ENCODE data around the gene GOLGA6A. TPM values are rescaled to one million over a fixed set of nuclear protein-coding genes. Genes with fewer than 3 reads are reported as not detected.
A peak's percentile ranks its signal among the peaks of the same experiment; 100 is the strongest.

Gene GOLGA6A
- total and polyA plus RNA-seq, 9 of the 15 experiments (the other 6 are each of a cell fraction or from before 2014, with no cell fraction given): not detected

DNA sequence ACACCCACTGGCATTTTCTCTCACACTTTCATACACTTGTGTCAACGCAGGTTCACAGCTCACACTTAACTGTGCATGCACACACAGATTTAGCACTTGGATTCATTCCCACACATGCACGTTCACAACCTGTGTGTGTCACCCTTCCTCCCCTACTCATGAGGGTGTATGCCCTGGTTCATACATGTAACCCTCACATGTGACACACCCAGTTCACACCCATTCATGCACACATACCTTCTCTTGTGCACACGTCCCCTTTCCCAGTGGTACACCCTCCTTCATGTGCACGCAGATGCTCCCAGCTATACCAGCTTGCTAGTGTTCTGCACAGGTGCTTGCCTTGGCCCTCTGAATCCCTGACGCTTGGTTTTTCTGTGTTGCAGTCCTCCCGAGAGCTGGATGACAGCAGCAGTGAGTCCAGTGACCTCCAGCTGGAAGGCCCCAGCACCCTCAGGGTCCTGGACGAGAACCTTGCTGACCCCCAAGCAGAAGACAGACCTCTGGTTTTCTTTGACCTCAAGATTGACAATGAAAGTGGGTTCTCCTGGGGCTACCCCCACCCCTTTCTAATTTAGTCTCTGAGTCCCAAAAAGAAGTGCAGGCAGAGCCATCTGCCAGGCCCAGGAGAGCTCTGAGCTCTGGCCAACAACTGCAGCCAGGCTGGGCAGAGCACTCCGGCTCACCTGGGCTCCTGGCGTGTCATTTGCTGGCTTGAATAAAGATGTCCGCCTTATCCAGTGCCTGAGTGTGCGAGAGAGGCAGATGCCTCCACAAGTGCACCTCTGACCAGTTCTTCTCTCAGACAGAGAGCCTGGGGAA is 39.5 kb downstream of the GOLGA6A start:
- no peaks in the 10 kb centered on the region for H3K9me3 ChIP-seq (replicated peaks; ENCODE audit: control insufficient read depth, insufficient read depth, low read depth, low read length)
- TF ChIP-seq, protein P1, sequence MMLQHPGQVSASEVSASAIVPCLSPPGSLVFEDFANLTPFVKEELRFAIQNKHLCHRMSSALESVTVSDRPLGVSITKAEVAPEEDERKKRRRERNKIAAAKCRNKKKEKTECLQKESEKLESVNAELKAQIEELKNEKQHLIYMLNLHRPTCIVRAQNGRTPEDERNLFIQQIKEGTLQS (IDR thresholded peaks at IDR 0.05): no peak
- TF ChIP-seq, protein P1 (CRISPR knock-in tag; conservative IDR thresholded peaks at IDR 0.05): no peak
- TF ChIP-seq PHF21A (IDR thresholded peaks at IDR 0.05; ENCODE audit: borderline replicate concordance, low read depth) (no peak), GTF2E2 (tag; IDR thresholded peaks at IDR 0.05) (no peak), HNRNPH1 (optimal IDR thresholded peaks at IDR 0.05; ENCODE audit: low read depth, low read length) (no peak), MAFF (IDR thresholded peaks at IDR 0.05; ENCODE audit: low read length) (no peak), PCBP2 (IDR thresholded peaks at IDR 0.05; ENCODE audit: low read depth, low read length, poor library complexity, severe bottlenecking) (no peak)
- H2AFZ ChIP-seq (ENCODE audit: low read depth, low read length): no peak overlapping the region
- no peak overlapping the region for H3K27ac ChIP-seq (ENCODE audit: extremely low read depth, low read depth, low read length)
- H3K9ac ChIP-seq (ENCODE audit: insufficient read depth in 1 of 2, low read depth in 2 of 2, low read length in 2 of 2): no peak overlapping the region
- POLR2A ChIA-PET: interaction anchor here (1.4 kb wide), 1 partner anchor 32 kb away, joined by 3 read pairs; no protein-coding TSS in a partner anchor
- H3K4me2 ChIP-seq (ENCODE audit: insufficient read depth, low read length): no peak overlapping the region
- H3K4me1 ChIP-seq (replicated peaks in 1 of 2; ENCODE audit: control insufficient read depth in 2 of 2, insufficient read depth in 2 of 2, low read length in 2 of 2): peaks cover 0 to 13% of the 10 kb centered on the region in 2 experiments; a peak in 3 of 5 replicates
- no peaks in the 10 kb centered on the region for H3K9me1 ChIP-seq (ENCODE audit: control insufficient read depth, insufficient read depth, low read length)
- H3K79me2 ChIP-seq (ENCODE audit: control insufficient read depth, insufficient read depth, low read length): no peaks in the 10 kb centered on the region
- peaks cover 0 to 29% of the 10 kb centered on the region in 2 experiments; a peak in 3 of 5 replicates for H3K27me3 ChIP-seq (ENCODE audit: control insufficient read depth in 2 of 2, insufficient read depth in 2 of 2, low read length in 2 of 2)
- CTCF ChIA-PET (ENCODE audit: low intra/inter-chr PET ratio): interaction anchor here (0.6 kb wide), 1 partner anchor 148 kb away, joined by 5 read pairs; no protein-coding TSS in a partner anchor
- intact Hi-C loops (cut with micrococcal nuclease) (no loop called here), in situ Hi-C loops (cut with MboI) (no loop called here)
- H4K20me1 ChIP-seq (replicated peaks; ENCODE audit: control insufficient read depth, insufficient read depth, low read length): peaks cover 28% of the 10 kb centered on the region
- ATAC-seq (no peak), FAIRE-seq (no peak), DNase-seq (ENCODE audit: extremely low read depth in 1 of 4, low spot score in 3 of 4) (peak in 1 of 4 experiments; percentile 11)
- no TSS peak for BruUV-seq (replicated peaks)
- WGBS (ENCODE audit: insufficient coverage, low coverage, missing lambda C conversion rate): 25% methylated on average over 11 of the region's 11 CpGs
- no peak overlapping the region for H3K4me3 ChIP-seq
- H3K36me3 ChIP-seq (ENCODE audit: control insufficient read depth, insufficient read depth, low read length): no peaks in the 10 kb centered on the region

All from K562 (cell line).